AG08396 (cell line): Measurements from ENCODE around the gene KIF6.

Experiments used
- DNase-seq: peaks from one replicate; pipeline ENCODE4 v3.0.0; 2012; ENCODE audit warnings: low spot score, mixed read lengths

Gene KIF6

GRCh38 chr6:39445667-39446066, 279.5 kb downstream of the KIF6 start:
- DNase-seq = no peak

- DNase-seq = no peak
These were observed 280.7 kb downstream of the KIF6 start for GRCh38 chr6:39444479-39445019.

- no peak for DNase-seq
These were observed 283.2 kb downstream of the KIF6 start for GRCh38 chr6:39441986-39442385.

GRCh38 chr6:39441301-39441700, 283.9 kb downstream of the KIF6 start:
- DNase-seq = no peak

GRCh38 chr6:39440039-39440426, 285.2 kb downstream of the KIF6 start:
- no peak for DNase-seq

- DNase-seq = no peak
These were observed 285.7 kb downstream of the KIF6 start for GRCh38 chr6:39439342-39440038.

- no peak for DNase-seq
These were observed 291.6 kb downstream of the KIF6 start for GRCh38 chr6:39433630-39434029.

GRCh38 chr6:39432330-39433025, 292.7 kb downstream of the KIF6 start:
- no peak for DNase-seq

GRCh38 chr6:39430871-39431523, 294.2 kb downstream of the KIF6 start:
- DNase-seq = no peak

GRCh38 chr6:39430446-39430845, 294.8 kb downstream of the KIF6 start:
- no peak for DNase-seq

GRCh38 chr6:39428816-39429215, 296.4 kb downstream of the KIF6 start:
- DNase-seq = no peak

- no peak for DNase-seq
These were observed 297.1 kb downstream of the KIF6 start for GRCh38 chr6:39428152-39428551.

- peak; percentile 16 for DNase-seq
These were observed 299.1 kb downstream of the KIF6 start for GRCh38 chr6:39426073-39426456.

GRCh38 chr6:39425346-39426072, 299.7 kb downstream of the KIF6 start:
- no peak for DNase-seq

GRCh38 chr6:39424831-39425230, 300.4 kb downstream of the KIF6 start:
- DNase-seq = no peak

GRCh38 chr6:39422238-39422637, 303.0 kb downstream of the KIF6 start:
- DNase-seq = no peak

GRCh38 chr6:39421383-39422225, 303.6 kb downstream of the KIF6 start:
- DNase-seq = no peak

GRCh38 chr6:39420300-39421265, 304.6 kb downstream of the KIF6 start:
- no peak for DNase-seq

GRCh38 chr6:39419607-39420006, 305.6 kb downstream of the KIF6 start:
- no peak for DNase-seq

- DNase-seq = no peak
These were observed 307.8 kb downstream of the KIF6 start for GRCh38 chr6:39417440-39417839.
